ENCODE data around the gene OLFM1. TPM values are rescaled to one million over a fixed set of nuclear protein-coding genes. Genes with fewer than 3 reads are reported as not detected.

Gene OLFM1
- total and polyA plus RNA-seq, 9 of the 15 experiments (the other 6 are each of a cell fraction or from before 2014, with no cell fraction given) = not detected

GRCh38 chr9:135088979-135089847 lies 1.7 kb downstream of the OLFM1 start:
- FAIRE-seq (no peak), DNase-seq (ENCODE audit: extremely low read depth in 1 of 4, low spot score in 3 of 4) (no peak), ATAC-seq (no peak)
- Histone ChIP-seq H3K4me1 (replicated peaks in 1 of 2; ENCODE audit: control insufficient read depth in 2 of 2, insufficient read depth in 2 of 2, low read length in 2 of 2) (peaks cover 0 to 13% of the 10 kb centered on the region in 2 experiments; a peak in 2 of 5 replicates), H3K79me2 (ENCODE audit: control insufficient read depth, insufficient read depth, low read length) (no peaks in the 10 kb centered on the region), H2AFZ (ENCODE audit: low read depth, low read length) (no peak overlapping the region), H3K9me1 (ENCODE audit: control insufficient read depth, insufficient read depth, low read length) (no peaks in the 10 kb centered on the region), H3K4me2 (ENCODE audit: insufficient read depth, low read length) (no peak overlapping the region), H3K36me3 (ENCODE audit: control insufficient read depth, insufficient read depth, low read length) (no peaks in the 10 kb centered on the region), H4K20me1 (replicated peaks; ENCODE audit: control insufficient read depth, insufficient read depth, low read length) (no peaks in the 10 kb centered on the region), H3K4me3 (no peak overlapping the region), H3K9ac (ENCODE audit: insufficient read depth in 1 of 2, low read depth in 2 of 2, low read length in 2 of 2) (no peak overlapping the region), H3K27ac (ENCODE audit: extremely low read depth, low read depth, low read length) (no peak overlapping the region), H3K27me3 (ENCODE audit: control insufficient read depth in 2 of 2, insufficient read depth in 2 of 2, low read length in 2 of 2) (peaks cover 0 to 6% of the 10 kb centered on the region in 2 experiments; a peak in 2 of 5 replicates), H3K9me3 (replicated peaks; ENCODE audit: control insufficient read depth, insufficient read depth, low read depth, low read length) (no peaks in the 10 kb centered on the region)
- CTCF ChIA-PET (ENCODE audit: low intra/inter-chr PET ratio) = no interaction called here
- WGBS (ENCODE audit: insufficient coverage, low coverage, missing lambda C conversion rate) = 2% methylated on average over 35 of the region's 35 CpGs
- in situ Hi-C loops (cut with MboI) = loop anchor here (5.0 kb wide), 2 partner anchors 253 to 323 kb away; no protein-coding TSS in a partner anchor
- POLR2A ChIA-PET = no interaction called here
- intact Hi-C loops (cut with micrococcal nuclease) = no loop called here
- BruUV-seq (replicated peaks) = no TSS peak
- TF ChIP-seq ZNF589 (CRISPR knock-in tag; IDR thresholded peaks at IDR 0.05; ENCODE audit: low read depth) (no peak), ZNF830 (CRISPR knock-in tag; IDR thresholded peaks at IDR 0.05) (no peak), PREB (CRISPR knock-in tag; IDR thresholded peaks at IDR 0.05) (no peak), CBFA2T2 (conservative IDR thresholded peaks at IDR 0.05) (no peak), ETV5 (CRISPR knock-in tag; IDR thresholded peaks at IDR 0.05; ENCODE audit: low read depth) (no peak), CGGBP1 (CRISPR knock-in tag; IDR thresholded peaks at IDR 0.05) (no peak), IFI16 (CRISPR knock-in tag; IDR thresholded peaks at IDR 0.05) (no peak), SMC3 (conservative IDR thresholded peaks at IDR 0.05; ENCODE audit: insufficient read depth, low read depth, low read length) (no peak)
- TF ChIP-seq, protein P1, sequence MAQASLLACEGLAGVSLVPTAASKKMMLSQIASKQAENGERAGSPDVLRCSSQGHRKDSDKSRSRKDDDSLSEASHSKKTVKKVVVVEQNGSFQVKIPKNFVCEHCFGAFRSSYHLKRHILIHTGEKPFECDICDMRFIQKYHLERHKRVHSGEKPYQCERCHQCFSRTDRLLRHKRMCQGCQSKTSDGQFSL (CRISPR knock-in tag; IDR thresholded peaks at IDR 0.05) = no peak
- TF ChIP-seq, protein P1 (tag; IDR thresholded peaks at IDR 0.05) = no peak
- TF ChIP-seq, protein P2, sequence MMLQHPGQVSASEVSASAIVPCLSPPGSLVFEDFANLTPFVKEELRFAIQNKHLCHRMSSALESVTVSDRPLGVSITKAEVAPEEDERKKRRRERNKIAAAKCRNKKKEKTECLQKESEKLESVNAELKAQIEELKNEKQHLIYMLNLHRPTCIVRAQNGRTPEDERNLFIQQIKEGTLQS (IDR thresholded peaks at IDR 0.05) = no peak
- TF ChIP-seq, protein P2 (CRISPR knock-in tag; conservative IDR thresholded peaks at IDR 0.05) = no peak
- TF ChIP-seq, protein P3, sequence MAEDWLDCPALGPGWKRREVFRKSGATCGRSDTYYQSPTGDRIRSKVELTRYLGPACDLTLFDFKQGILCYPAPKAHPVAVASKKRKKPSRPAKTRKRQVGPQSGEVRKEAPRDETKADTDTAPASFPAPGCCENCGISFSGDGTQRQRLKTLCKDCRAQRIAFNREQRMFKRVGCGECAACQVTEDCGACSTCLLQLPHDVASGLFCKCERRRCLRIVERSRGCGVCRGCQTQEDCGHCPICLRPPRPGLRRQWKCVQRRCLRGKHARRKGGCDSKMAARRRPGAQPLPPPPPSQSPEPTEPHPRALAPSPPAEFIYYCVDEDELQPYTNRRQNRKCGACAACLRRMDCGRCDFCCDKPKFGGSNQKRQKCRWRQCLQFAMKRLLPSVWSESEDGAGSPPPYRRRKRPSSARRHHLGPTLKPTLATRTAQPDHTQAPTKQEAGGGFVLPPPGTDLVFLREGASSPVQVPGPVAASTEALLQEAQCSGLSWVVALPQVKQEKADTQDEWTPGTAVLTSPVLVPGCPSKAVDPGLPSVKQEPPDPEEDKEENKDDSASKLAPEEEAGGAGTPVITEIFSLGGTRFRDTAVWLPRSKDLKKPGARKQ (CRISPR knock-in tag; IDR thresholded peaks at IDR 0.05) = no peak

All from K562 (cell line).